GM21381 (cell line): ENCODE measurements around the gene ESRRB.
"Not testable (repeated sequence)": the region's sequence is repeated elsewhere in the genome, so short reads cannot be mapped to it uniquely, and the experiment has no call there.

Experiments
- ATAC-seq: cut with Tn5 transposase; IDR thresholded peaks from one replicate; pipeline ENCODE4 v1.9.1; 2021; ENCODE audit warnings: mild to moderate bottlenecking, moderate library complexity; ENCODE audit not compliant: unreplicated experiment

Gene ESRRB

GRCh38 chr14:76536636-76537035 lies 160.7 kb downstream of the ESRRB start:
- not testable (repeated sequence) for ATAC-seq

- no peak for ATAC-seq
These were observed 162.1 kb downstream of the ESRRB start for GRCh38 chr14:76537906-76538647.

- no peak for ATAC-seq
These were observed 162.7 kb downstream of the ESRRB start for GRCh38 chr14:76538648-76539008.

- no peak for ATAC-seq
These were observed 163.2 kb downstream of the ESRRB start for GRCh38 chr14:76539130-76539529.

GRCh38 chr14:76541594-76542219 lies 165.8 kb downstream of the ESRRB start:
- ATAC-seq: no peak

DNA sequence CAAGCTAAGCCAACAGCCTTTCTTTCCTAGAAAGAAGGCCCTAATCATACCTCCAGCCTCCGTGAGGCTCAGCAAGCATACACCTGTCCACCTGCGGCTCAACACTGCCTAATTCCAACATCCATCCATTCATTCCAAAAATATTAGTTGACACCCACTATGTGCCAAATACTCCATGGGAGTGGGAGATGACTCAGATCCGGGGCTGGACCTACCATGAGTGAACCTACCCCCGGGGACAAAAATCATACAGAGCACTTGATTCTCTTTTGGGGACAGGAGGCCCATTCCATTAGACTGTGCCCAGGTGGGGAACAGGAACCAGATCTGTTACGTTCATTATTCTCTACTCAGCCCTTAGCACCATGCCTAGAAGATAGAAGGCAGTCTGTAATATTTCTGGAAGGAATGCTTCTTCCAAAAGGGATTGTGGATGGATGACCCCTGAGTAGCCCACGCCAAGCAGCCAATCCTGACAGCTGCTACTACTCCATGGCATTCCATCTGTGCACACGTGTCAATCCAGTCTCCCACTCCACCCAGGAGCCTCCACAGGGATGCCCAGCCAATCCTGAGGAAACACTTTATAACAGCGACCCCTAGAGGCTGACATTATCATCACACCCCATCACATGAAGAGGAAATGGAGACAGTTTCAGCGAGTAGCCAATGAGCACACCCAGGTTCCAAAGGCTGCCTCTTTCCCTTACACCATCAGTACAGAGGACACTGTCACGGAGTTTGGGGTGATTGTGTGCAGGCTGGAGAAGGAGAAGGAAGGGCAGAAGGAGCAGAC lies 170.7 kb downstream of the ESRRB start:
- ATAC-seq: no peak

GRCh38 chr14:76547831-76548230 lies 171.9 kb downstream of the ESRRB start:
- ATAC-seq: no peak

GRCh38 chr14:76550534-76550933 lies 174.6 kb downstream of the ESRRB start:
- no peak for ATAC-seq

GRCh38 chr14:76551116-76551515 lies 175.2 kb downstream of the ESRRB start:
- no peak for ATAC-seq
